Measurements from ENCODE around the gene FBXO31.

- TF ChIP-seq GABPA (IDR thresholded peaks at IDR 0.05; ENCODE audit: low read depth): no peak
- no peak for TF ChIP-seq CTCF (IDR thresholded peaks at IDR 0.05; ENCODE audit: insufficient read depth, low read length)
- no peak for TF ChIP-seq POLR2AphosphoS5 (IDR thresholded peaks at IDR 0.05; ENCODE audit: low read depth)
- TF ChIP-seq REST (IDR thresholded peaks at IDR 0.05; ENCODE audit: insufficient replicate concordance, low read depth): no peak
These were observed at the start of gene FBXO31 for GRCh38 chr16:87383505-87384161.
